ENCODE results near the gene ADAT3.

DNA sequence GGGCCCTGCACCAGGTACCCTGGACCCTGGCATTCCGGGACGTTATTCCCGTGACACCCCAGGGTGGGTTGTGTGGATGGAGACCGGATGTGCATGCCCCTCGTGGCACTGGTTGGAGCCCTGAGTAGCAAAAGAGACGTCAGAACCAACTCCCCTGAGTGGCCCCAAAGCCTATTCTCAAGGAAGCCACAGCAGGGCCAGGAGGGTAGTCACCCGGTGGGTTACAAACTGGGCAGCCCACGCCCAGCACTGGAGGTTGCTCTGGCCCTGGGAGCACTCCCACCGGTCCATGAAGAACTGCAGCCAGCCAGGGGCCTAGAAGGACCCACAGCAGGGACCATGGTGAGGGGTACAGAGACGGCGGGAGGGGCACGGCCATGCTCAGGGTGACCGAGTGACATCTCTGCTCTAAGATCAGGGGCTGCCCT lies 49.4 kb upstream of the ADAT3 start:
- TF ChIP-seq, protein P1, sequence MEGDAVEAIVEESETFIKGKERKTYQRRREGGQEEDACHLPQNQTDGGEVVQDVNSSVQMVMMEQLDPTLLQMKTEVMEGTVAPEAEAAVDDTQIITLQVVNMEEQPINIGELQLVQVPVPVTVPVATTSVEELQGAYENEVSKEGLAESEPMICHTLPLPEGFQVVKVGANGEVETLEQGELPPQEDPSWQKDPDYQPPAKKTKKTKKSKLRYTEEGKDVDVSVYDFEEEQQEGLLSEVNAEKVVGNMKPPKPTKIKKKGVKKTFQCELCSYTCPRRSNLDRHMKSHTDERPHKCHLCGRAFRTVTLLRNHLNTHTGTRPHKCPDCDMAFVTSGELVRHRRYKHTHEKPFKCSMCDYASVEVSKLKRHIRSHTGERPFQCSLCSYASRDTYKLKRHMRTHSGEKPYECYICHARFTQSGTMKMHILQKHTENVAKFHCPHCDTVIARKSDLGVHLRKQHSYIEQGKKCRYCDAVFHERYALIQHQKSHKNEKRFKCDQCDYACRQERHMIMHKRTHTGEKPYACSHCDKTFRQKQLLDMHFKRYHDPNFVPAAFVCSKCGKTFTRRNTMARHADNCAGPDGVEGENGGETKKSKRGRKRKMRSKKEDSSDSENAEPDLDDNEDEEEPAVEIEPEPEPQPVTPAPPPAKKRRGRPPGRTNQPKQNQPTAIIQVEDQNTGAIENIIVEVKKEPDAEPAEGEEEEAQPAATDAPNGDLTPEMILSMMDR (IDR thresholded peaks at IDR 0.05 in 4 of 5, conservative IDR thresholded peaks at IDR 0.05 in 1 of 5) = no peak
- no peak for TF ChIP-seq POLR2A (IDR thresholded peaks at IDR 0.05)
